Endodermal cell (in vitro differentiated cells): ENCODE measurements around the gene SPTBN2. TPM values are rescaled to one million over a fixed set of nuclear protein-coding genes. Genes with fewer than 3 reads are reported as not detected.

Experiments
- DNase-seq: peaks from one replicate; pipeline ENCODE4 v3.0.0-alpha.2; 2017
- H3K27ac ChIP-seq: 2 replicates; pipeline ENCODE4 v1.5.1; 2013; ENCODE audit warnings: mild to moderate bottlenecking, low read depth, low read length, moderate library complexity
- H3K27me3 ChIP-seq: 2 replicates; pipeline ENCODE4 v1.6.1; 2013; ENCODE audit warnings: mild to moderate bottlenecking, low read length, moderate library complexity; ENCODE audit not compliant: insufficient read depth, control insufficient read depth, poor library complexity, severe bottlenecking
- H3K36me3 ChIP-seq: 2 replicates; pipeline ENCODE4 v1.7.0; 2013; ENCODE audit warnings: mild to moderate bottlenecking, low read length, moderate library complexity; ENCODE audit not compliant: control insufficient read depth, insufficient read depth
- H3K4me1 ChIP-seq: one replicate; pipeline ENCODE4 v1.7.0; 2013; ENCODE audit warnings: low read length; ENCODE audit not compliant: control insufficient read depth, insufficient read depth
- H3K4me3 ChIP-seq: 2 replicates; pipeline ENCODE4 v1.5.1; 2013; ENCODE audit warnings: mild to moderate bottlenecking, low read length, moderate library complexity
- H3K9ac ChIP-seq: 2 replicates; pipeline ENCODE4 v1.6.1; 2013; ENCODE audit warnings: mild to moderate bottlenecking, low read length, moderate library complexity; ENCODE audit not compliant: poor library complexity, severe bottlenecking; ENCODE audit errors: extremely low read depth
- H3K9me3 ChIP-seq: 2 replicates; pipeline ENCODE4 v1.6.1; 2013; ENCODE audit warnings: mild to moderate bottlenecking, low read length, moderate library complexity; ENCODE audit not compliant: control insufficient read depth
- H3K27ac Mint-ChIP-seq: 2 replicates; pipeline ENCODE4 v1.8.0; 2020; ENCODE audit warnings: mixed read lengths
- H3K27me3 Mint-ChIP-seq: 2 replicates; pipeline ENCODE4 v1.8.0; 2021; ENCODE audit warnings: mild to moderate bottlenecking, mixed read lengths; ENCODE audit not compliant: insufficient read depth
- H3K36me3 Mint-ChIP-seq: 2 replicates; pipeline ENCODE4 v1.8.0; 2020; ENCODE audit warnings: low read depth, mixed read lengths
- H3K4me1 Mint-ChIP-seq: 2 replicates; pipeline ENCODE4 v1.8.0; 2020; ENCODE audit warnings: mixed read lengths
- H3K4me3 Mint-ChIP-seq: 2 replicates; pipeline ENCODE4 v1.8.0; 2020; ENCODE audit warnings: mild to moderate bottlenecking, moderate library complexity, mixed read lengths
- H3K9me3 Mint-ChIP-seq: 2 replicates; pipeline ENCODE4 v1.8.0; 2020; ENCODE audit warnings: mild to moderate bottlenecking, mixed read lengths
- CTCF ChIP-seq: fragments of 200-600 bp; sonication (generic); conservative IDR thresholded peaks from 2 replicates; pipeline ENCODE4 v1.5.0; 2021; ENCODE audit warnings: antibody characterized with exemption, mild to moderate bottlenecking
- WGBS, 2 experiments: methylation state at CpG; one replicate each; pipeline versions ENCODE4 v1.1.5 to v1.1.7; 2013; ENCODE audit warnings: missing lambda C conversion rate in 2 of 2, mixed read lengths in 1 of 2; ENCODE audit not compliant: insufficient coverage in 1 of 2, insufficient read length in 1 of 2; 5-methylcytosine and 5-hydroxymethylcytosine counted together
- total RNA-seq, 2 donors: library from RNA; stranded (reverse); fragmentation: NEBNext Ultra II Directional in 1 of 2; extraction: Animal tissue kit (Norgen Biotek cat#: 25700) in 1 of 2; gene quantifications; 2 replicates in 1 of 2; 3 replicates in 1 of 2; pipeline ENCODE4 v1.2.1, GENCODE V29; 2021

Gene SPTBN2
- total RNA-seq, 2 donors from 2014 or later = 36.0 to 46.0 TPM

GRCh38 chr11:66720223-66720898, 8.7 kb downstream of the SPTBN2 start:
- 74 to 82% methylated on average over 12 to 15 of the region's 15 CpGs for WGBS, 2 experiments
- no peak overlapping the region for H3K4me3 Mint-ChIP-seq
- peaks cover 3% of the 10 kb centered on the region for H3K4me1 Mint-ChIP-seq
- peaks cover 3% of the 10 kb centered on the region for H3K36me3 Mint-ChIP-seq
- H3K27me3 Mint-ChIP-seq = peaks cover 2% of the 10 kb centered on the region
- Histone ChIP-seq H3K36me3 (peaks cover 16% of the 10 kb centered on the region), H3K27ac (no peak overlapping the region), H3K4me3 (no peak overlapping the region), H3K9me3 (no peaks in the 10 kb centered on the region), H3K27me3 (no peaks in the 10 kb centered on the region), H3K4me1 (peaks cover 2% of the 10 kb centered on the region), H3K9ac (no peak overlapping the region)
- DNase-seq = peak; percentile 86
- H3K9me3 Mint-ChIP-seq = no peaks in the 10 kb centered on the region
- H3K27ac Mint-ChIP-seq = no peak overlapping the region
- no peak for TF ChIP-seq CTCF

GRCh38 chr11:66719111-66719872, 9.7 kb downstream of the SPTBN2 start:
- peaks cover 24% of the 10 kb centered on the region for H3K36me3 ChIP-seq
- 89 to 98% methylated on average over 6 to 8 of the region's 8 CpGs for WGBS, 2 experiments
- Mint-ChIP-seq H3K27ac (no peak overlapping the region), H3K27me3 (no peaks in the 10 kb centered on the region), H3K4me3 (no peak overlapping the region), H3K9me3 (no peaks in the 10 kb centered on the region), H3K36me3 (peaks cover 7% of the 10 kb centered on the region), H3K4me1 (no peaks in the 10 kb centered on the region)
- H3K9ac ChIP-seq = no peak overlapping the region
- no peaks in the 10 kb centered on the region for H3K4me1 ChIP-seq
- TF ChIP-seq CTCF = no peak
- H3K27ac ChIP-seq = no peak overlapping the region
- no peak for DNase-seq
- H3K27me3 ChIP-seq = no peaks in the 10 kb centered on the region
- no peak overlapping the region for H3K4me3 ChIP-seq
- no peaks in the 10 kb centered on the region for H3K9me3 ChIP-seq

DNA sequence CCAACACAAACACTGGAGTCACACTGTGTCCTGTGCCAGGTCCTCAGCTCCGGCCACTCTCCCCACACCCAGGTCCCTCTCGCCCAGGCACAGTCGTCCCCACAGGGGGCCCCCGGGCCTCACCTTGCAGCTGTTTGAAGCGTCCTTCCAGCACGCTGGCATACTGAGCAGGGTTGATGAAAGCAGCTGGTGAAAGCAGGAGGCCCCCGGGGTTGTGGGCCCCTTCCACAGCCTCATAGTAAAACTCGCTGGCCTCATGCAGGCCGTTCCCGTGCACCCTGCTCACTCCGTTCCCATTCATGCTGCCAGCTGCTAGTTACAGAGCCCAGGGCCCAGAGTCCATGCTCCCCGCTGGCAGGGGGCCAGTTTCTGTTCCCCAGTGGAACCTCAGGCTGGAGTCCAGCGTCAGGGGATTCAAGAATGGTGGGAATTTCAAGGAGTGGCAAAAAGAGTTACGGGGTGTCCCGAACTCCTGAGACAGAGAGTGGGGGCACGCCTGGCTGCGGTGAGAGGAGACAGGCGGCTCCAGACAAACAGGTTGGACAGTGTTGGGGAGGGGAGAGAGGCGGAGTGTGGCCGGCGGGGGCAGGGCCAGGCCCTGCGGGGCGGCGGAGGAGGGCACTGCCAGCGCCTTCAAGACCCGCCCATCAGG, 10.6 kb downstream of the SPTBN2 start:
- Mint-ChIP-seq H3K9me3 (no peaks in the 10 kb centered on the region), H3K4me3 (no peak overlapping the region), H3K36me3 (peaks cover 16% of the 10 kb centered on the region), H3K27ac (peak overlapping the region; percentile 3), H3K27me3 (no peaks in the 10 kb centered on the region), H3K4me1 (no peaks in the 10 kb centered on the region)
- no peak overlapping the region for H3K9ac ChIP-seq
- TF ChIP-seq CTCF = no peak
- no peak overlapping the region for H3K4me3 ChIP-seq
- H3K36me3 ChIP-seq = peaks cover 32% of the 10 kb centered on the region
- WGBS, 2 experiments = 93 to 97% methylated on average over 4 to 26 of the region's 26 CpGs
- peak; percentile 56 for DNase-seq
- H3K4me1 ChIP-seq = no peaks in the 10 kb centered on the region
- H3K27ac ChIP-seq = no peak overlapping the region
- no peaks in the 10 kb centered on the region for H3K9me3 ChIP-seq
- no peaks in the 10 kb centered on the region for H3K27me3 ChIP-seq
